B cell (primary cell): ENCODE data around the gene GSX1. TPM values are rescaled to one million over a fixed set of nuclear protein-coding genes. Genes with fewer than 3 reads are reported as not detected.

Source experiments
- ATAC-seq: fragments of 200-7000 bp; cut with Tn5 transposase; one replicate; pipeline ENCODE4 v1.10.0; 2021; ENCODE audit warnings: low read depth, mild to moderate bottlenecking, moderate number of reproducible peaks, moderate library complexity
- CTCF ChIA-PET: fragments of 350-600 bp; sonication (Branson Sonifier 250); formaldehyde crosslinking; loops from one replicate; lab custom pipeline; 2021; ENCODE audit warnings: antibody characterized with exemption, inconsistent platforms; lab: Charles Lee
- POLR2A ChIA-PET: fragments of 350-600 bp; sonication (Branson Sonifier 250); formaldehyde crosslinking; loops from one replicate; lab custom pipeline; 2021; ENCODE audit warnings: antibody characterized with exemption; lab: Charles Lee
- DNase-seq: peaks from one replicate; pipeline ENCODE4 v3.0.0; 2013
- H2AFZ ChIP-seq: 2 replicates; pipeline ENCODE4 v1.6.1; 2012; ENCODE audit warnings: mild to moderate bottlenecking, low read depth, low read length; ENCODE audit not compliant: insufficient read depth, poor library complexity, severe bottlenecking
- H3K27ac ChIP-seq, 2 donors: 1 replicate in 1 of 2; 2 replicates in 1 of 2; pipeline ENCODE4 v1.5.1; 2012 to 2013; ENCODE audit warnings: low read length in 2 of 2, mild to moderate bottlenecking in 2 of 2, moderate library complexity in 1 of 2
- H3K27me3 ChIP-seq, 4 experiments: fragments of 200-600 bp in 1 of 4; sonication (generic) in 1 of 4; replicated peaks in 1 of 4; 1 replicate in 2 of 4; 2 replicates in 2 of 4; pipeline versions ENCODE4 v1.6.1 to v1.7.0; 2013 to 2016; ENCODE audit warnings: low read length in 3 of 4, mild to moderate bottlenecking in 2 of 4, mixed read lengths in 1 of 4, moderate library complexity in 1 of 4; ENCODE audit not compliant: insufficient read depth in 4 of 4, control insufficient read depth in 3 of 4; ENCODE audit errors: control extremely low read depth in 1 of 4
- H3K36me3 ChIP-seq, 2 experiments: replicated peaks in 1 of 2; 1 replicate in 1 of 2; 2 replicates in 1 of 2; pipeline versions ENCODE4 v1.6.1 to v1.7.1; 2013; ENCODE audit warnings: low read length in 1 of 2; ENCODE audit not compliant: insufficient read depth in 2 of 2, control insufficient read depth in 1 of 2; ENCODE audit errors: control extremely low read depth in 1 of 2, extremely low read depth in 1 of 2
- H3K4me1 ChIP-seq, 2 donors: fragments of 200-600 bp in 1 of 2; sonication (generic) in 1 of 2; 1 replicate in 1 of 2; 2 replicates in 1 of 2; pipeline versions ENCODE4 v1.5.1 to v1.6.1; 2013 to 2017; ENCODE audit warnings: low read length in 2 of 2; ENCODE audit not compliant: control insufficient read depth in 2 of 2, insufficient read depth in 2 of 2
- H3K4me2 ChIP-seq: replicated peaks from 2 replicates; pipeline ENCODE3; 2012; ENCODE audit warnings: mild to moderate bottlenecking, low read depth, low read length; ENCODE audit not compliant: poor library complexity, severe bottlenecking
- H3K4me3 ChIP-seq, 5 experiments: fragments of 200-600 bp in 1 of 5; sonication (generic) in 1 of 5; 1 replicate in 3 of 5; 2 replicates in 2 of 5; pipeline versions ENCODE4 v1.5.1 to v1.7.0; 2011 to 2016; ENCODE audit warnings: low read length in 4 of 5, mild to moderate bottlenecking in 4 of 5, low read depth in 2 of 5, control low read depth in 1 of 5, moderate library complexity in 1 of 5; ENCODE audit not compliant: insufficient read depth in 1 of 5; ENCODE audit errors: control extremely low read depth in 1 of 5, extremely low read depth in 1 of 5
- H3K79me2 ChIP-seq: fragments of 200-600 bp; sonication (generic); one replicate; pipeline ENCODE4 v1.6.0; 2016; ENCODE audit warnings: low read length; ENCODE audit not compliant: control insufficient read depth, insufficient read depth
- H3K9ac ChIP-seq: fragments of 200-600 bp; sonication (generic); 2 replicates; pipeline ENCODE4 v1.6.1; 2017; ENCODE audit warnings: mild to moderate bottlenecking, low read length, moderate library complexity
- H3K9me3 ChIP-seq, 3 donors: one replicate each; pipeline versions ENCODE4 v1.6.1 to v1.7.1; 2013; ENCODE audit warnings: low read length in 2 of 3; ENCODE audit not compliant: control insufficient read depth in 2 of 3, insufficient read depth in 1 of 3; ENCODE audit errors: control extremely low read depth in 1 of 3
- H4K20me1 ChIP-seq: 2 replicates; pipeline ENCODE4 v1.6.0; 2012; ENCODE audit warnings: mild to moderate bottlenecking, low read length; ENCODE audit not compliant: insufficient read depth, control insufficient read depth, poor library complexity, severe bottlenecking
- H3K27ac Mint-ChIP-seq: one replicate; pipeline ENCODE4 v1.8.0; 2021; ENCODE audit warnings: mixed read lengths
- H3K27me3 Mint-ChIP-seq: one replicate; pipeline ENCODE4 v1.8.0; 2021; ENCODE audit warnings: mixed read lengths
- H3K4me1 Mint-ChIP-seq: one replicate; pipeline ENCODE4 v1.8.0; 2021; ENCODE audit warnings: mixed read lengths
- H3K4me3 Mint-ChIP-seq: one replicate; pipeline ENCODE4 v1.8.0; 2021; ENCODE audit warnings: mixed read lengths
- H3K9me3 Mint-ChIP-seq: one replicate; pipeline ENCODE4 v1.8.0; 2022; ENCODE audit warnings: mixed read lengths; ENCODE audit not compliant: insufficient read depth
- EZH2 ChIP-seq: IDR thresholded peaks from 2 replicates; pipeline ENCODE4 v1.6.1; 2012; ENCODE audit warnings: borderline replicate concordance, low read depth, mild to moderate bottlenecking, moderate library complexity, low read length; ENCODE audit not compliant: insufficient read depth, poor library complexity, severe bottlenecking
- WGBS: methylation state at CpG from one replicate; pipeline ENCODE4 v1.1.5; 2013; ENCODE audit warnings: missing lambda C conversion rate; ENCODE audit not compliant: insufficient coverage; 5-methylcytosine and 5-hydroxymethylcytosine counted together
- intact Hi-C: fragments of 100-400 bp; cut with micrococcal nuclease; formaldehyde crosslinking; loops from one replicate; pipeline ENCODE4 v1.10.0; 2022
- polyA plus RNA-seq: library from polyadenylated mRNA; depleted of rRNA; stranded (reverse); fragments of >200 nt; gene quantifications from 2 replicates; pipeline ENCODE4 v1.2.3, GENCODE V29; 2012
- total RNA-seq, 2 donors: library from RNA; stranded (reverse); fragments of 120-200 nt in 1 of 2; gene quantifications; 1 replicate in 1 of 2; 2 replicates in 1 of 2; pipeline versions ENCODE4 v1.2.3 to v1.2.4, GENCODE V29; 2013 to 2022
- TF ChIP-seq, protein P1 (sequence below): fragments of 200-600 bp; IDR thresholded peaks from one replicate; pipeline ENCODE4 v1.8.0; 2022; ENCODE audit warnings: antibody characterized with exemption, mild to moderate bottlenecking

The GSX1 gene
- total and polyA plus RNA-seq, 2 donors (not counting 1 experiment from before 2014, with no cell fraction given), result not detected

DNA sequence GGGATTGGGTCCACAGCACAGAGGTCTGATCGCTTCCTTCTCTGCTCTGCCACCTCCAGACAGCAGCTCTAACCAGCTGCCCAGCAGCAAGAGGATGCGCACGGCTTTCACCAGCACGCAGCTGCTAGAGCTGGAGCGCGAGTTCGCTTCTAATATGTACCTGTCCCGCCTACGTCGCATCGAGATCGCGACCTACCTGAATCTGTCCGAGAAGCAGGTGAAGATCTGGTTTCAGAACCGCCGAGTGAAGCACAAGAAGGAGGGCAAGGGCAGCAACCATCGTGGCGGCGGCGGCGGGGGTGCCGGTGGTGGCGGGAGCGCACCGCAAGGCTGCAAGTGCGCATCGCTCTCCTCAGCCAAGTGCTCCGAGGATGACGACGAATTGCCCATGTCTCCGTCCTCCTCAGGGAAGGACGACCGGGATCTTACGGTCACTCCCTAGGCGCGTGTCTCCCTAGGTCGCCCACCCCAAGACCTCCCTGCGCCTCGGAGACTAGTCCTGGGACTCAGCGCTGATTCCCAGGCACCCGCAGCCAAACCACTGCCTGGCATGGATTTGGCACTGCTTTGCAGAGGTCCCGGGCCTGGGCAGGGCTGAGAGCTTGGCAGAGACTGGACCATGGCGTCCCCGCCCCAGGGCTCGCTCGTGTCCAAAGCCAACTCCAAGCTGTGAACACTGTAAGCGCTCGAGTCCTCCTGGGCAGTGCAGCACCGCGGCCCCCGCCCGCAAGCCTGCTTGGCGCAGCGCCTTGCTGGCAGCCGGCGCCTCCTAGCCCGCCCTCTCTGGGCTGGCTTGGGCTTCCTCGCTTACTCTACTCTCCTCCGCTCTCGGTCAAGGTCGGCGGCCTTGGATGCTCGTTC, 1.5 kb downstream of the GSX1 start:
- DNase-seq, result peak; percentile 22
- Histone ChIP-seq H3K36me3 (no peaks in the 10 kb centered on the region), H2AFZ (no peak overlapping the region), H4K20me1 (no peaks in the 10 kb centered on the region), H3K4me2 (peak overlapping the region; percentile 87), H3K27me3 (peaks cover 0 to 98% (median 75%) of the 10 kb centered on the region in 4 experiments), H3K27ac (no peak overlapping the region), H3K4me3 (no peak overlapping the region), H3K9me3 (peaks cover 0 to 57% (median 0%) of the 10 kb centered on the region in 3 donors), H3K79me2 (no peaks in the 10 kb centered on the region), H3K4me1 (peaks cover 35 to 56% of the 10 kb centered on the region in 2 donors), H3K9ac (no peak overlapping the region)
- ATAC-seq, result no peak
- intact Hi-C loops, result loop anchor here (5.0 kb wide), 1 partner anchor 129 kb away; no protein-coding TSS in a partner anchor
- Mint-ChIP-seq H3K4me3 (peak overlapping the region; percentile 32), H3K27ac (no peak overlapping the region), H3K4me1 (peaks cover 42% of the 10 kb centered on the region), H3K9me3 (no peaks in the 10 kb centered on the region), H3K27me3 (peaks cover 73% of the 10 kb centered on the region)
- POLR2A ChIA-PET, result no interaction called here
- 15% methylated on average over 63 of the region's 63 CpGs for WGBS
- TF ChIP-seq EZH2, result no peak
- TF ChIP-seq, protein P1, sequence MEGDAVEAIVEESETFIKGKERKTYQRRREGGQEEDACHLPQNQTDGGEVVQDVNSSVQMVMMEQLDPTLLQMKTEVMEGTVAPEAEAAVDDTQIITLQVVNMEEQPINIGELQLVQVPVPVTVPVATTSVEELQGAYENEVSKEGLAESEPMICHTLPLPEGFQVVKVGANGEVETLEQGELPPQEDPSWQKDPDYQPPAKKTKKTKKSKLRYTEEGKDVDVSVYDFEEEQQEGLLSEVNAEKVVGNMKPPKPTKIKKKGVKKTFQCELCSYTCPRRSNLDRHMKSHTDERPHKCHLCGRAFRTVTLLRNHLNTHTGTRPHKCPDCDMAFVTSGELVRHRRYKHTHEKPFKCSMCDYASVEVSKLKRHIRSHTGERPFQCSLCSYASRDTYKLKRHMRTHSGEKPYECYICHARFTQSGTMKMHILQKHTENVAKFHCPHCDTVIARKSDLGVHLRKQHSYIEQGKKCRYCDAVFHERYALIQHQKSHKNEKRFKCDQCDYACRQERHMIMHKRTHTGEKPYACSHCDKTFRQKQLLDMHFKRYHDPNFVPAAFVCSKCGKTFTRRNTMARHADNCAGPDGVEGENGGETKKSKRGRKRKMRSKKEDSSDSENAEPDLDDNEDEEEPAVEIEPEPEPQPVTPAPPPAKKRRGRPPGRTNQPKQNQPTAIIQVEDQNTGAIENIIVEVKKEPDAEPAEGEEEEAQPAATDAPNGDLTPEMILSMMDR, result no peak
- CTCF ChIA-PET, result no interaction called here

DNA sequence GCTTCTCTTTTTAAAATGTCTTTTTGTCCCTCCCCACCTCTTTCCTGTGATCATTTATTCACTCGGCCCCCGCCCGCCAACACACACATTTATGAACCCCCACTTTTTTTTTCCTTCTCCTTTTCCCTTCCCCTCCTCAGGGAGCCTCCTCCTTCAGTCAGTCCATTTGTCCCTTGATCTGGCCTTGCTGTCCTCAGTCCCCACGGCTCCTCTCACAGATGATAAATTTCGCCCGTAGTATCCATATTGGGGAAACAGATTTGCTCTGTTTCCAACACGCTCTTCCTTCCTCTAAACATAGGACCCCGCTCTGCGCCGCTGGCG, 2.0 kb downstream of the GSX1 start:
- ATAC-seq, result no peak
- Histone ChIP-seq H3K4me2 (no peak overlapping the region), H3K27me3 (peaks cover 0 to 96% (median 73%) of the 10 kb centered on the region in 4 experiments), H3K9ac (no peak overlapping the region), H3K27ac (no peak overlapping the region), H3K4me1 (peaks cover 30 to 55% of the 10 kb centered on the region in 2 donors), H4K20me1 (no peaks in the 10 kb centered on the region), H2AFZ (no peak overlapping the region), H3K4me3 (no peak overlapping the region), H3K79me2 (no peaks in the 10 kb centered on the region), H3K9me3 (peaks cover 0 to 55% (median 0%) of the 10 kb centered on the region in 3 donors), H3K36me3 (no peaks in the 10 kb centered on the region)
- Mint-ChIP-seq H3K27me3 (peaks cover 73% of the 10 kb centered on the region), H3K4me3 (no peak overlapping the region), H3K9me3 (no peaks in the 10 kb centered on the region), H3K27ac (no peak overlapping the region), H3K4me1 (peaks cover 38% of the 10 kb centered on the region)
- no peak for TF ChIP-seq EZH2
- TF ChIP-seq, protein P1, result no peak
- intact Hi-C loops, result loop anchor here (5.0 kb wide), 1 partner anchor 128 kb away; no protein-coding TSS in a partner anchor
- ChIA-PET CTCF (no interaction called here), POLR2A (no interaction called here)
- 17% methylated on average over 8 of the region's 11 CpGs for WGBS
- DNase-seq, result no peak
